Central memory CD8-positive, alpha-beta T cell (primary cell): ENCODE results near the gene PRKN.

Source experiments
- ATAC-seq: fragments of 150-1000 bp; cut with Tn5 transposase; replicated peaks from 2 replicates; pipeline ENCODE4 v1.10.0; 2022; ENCODE audit warnings: mild to moderate bottlenecking, moderate FRiP score, moderate number of reproducible peaks; ENCODE audit not compliant: poor library complexity, severe bottlenecking; ENCODE audit errors: extremely low read depth
- DNase-seq, 2 donors: peaks; one replicate each; pipeline ENCODE4 v3.0.0; 2021; ENCODE audit warnings: low spot score in 2 of 2
- H3K27ac Mint-ChIP-seq: one replicate; pipeline ENCODE4 v1.8.0; 2022; ENCODE audit warnings: low read depth, mild to moderate bottlenecking, moderate library complexity, mixed read lengths
- H3K27me3 Mint-ChIP-seq: one replicate; pipeline ENCODE4 v1.8.0; 2022; ENCODE audit warnings: mixed read lengths
- H3K36me3 Mint-ChIP-seq: one replicate; pipeline ENCODE4 v1.8.0; 2022; ENCODE audit warnings: mild to moderate bottlenecking, moderate library complexity, mixed read lengths; ENCODE audit not compliant: insufficient read depth
- H3K4me1 Mint-ChIP-seq: one replicate; pipeline ENCODE4 v1.8.0; 2022; ENCODE audit warnings: mixed read lengths
- H3K4me3 Mint-ChIP-seq: one replicate; pipeline ENCODE4 v1.8.0; 2022; ENCODE audit warnings: mild to moderate bottlenecking, moderate library complexity, mixed read lengths
- H3K9me3 Mint-ChIP-seq: one replicate; pipeline ENCODE4 v1.8.0; 2022; ENCODE audit warnings: mixed read lengths

Gene PRKN

DNA sequence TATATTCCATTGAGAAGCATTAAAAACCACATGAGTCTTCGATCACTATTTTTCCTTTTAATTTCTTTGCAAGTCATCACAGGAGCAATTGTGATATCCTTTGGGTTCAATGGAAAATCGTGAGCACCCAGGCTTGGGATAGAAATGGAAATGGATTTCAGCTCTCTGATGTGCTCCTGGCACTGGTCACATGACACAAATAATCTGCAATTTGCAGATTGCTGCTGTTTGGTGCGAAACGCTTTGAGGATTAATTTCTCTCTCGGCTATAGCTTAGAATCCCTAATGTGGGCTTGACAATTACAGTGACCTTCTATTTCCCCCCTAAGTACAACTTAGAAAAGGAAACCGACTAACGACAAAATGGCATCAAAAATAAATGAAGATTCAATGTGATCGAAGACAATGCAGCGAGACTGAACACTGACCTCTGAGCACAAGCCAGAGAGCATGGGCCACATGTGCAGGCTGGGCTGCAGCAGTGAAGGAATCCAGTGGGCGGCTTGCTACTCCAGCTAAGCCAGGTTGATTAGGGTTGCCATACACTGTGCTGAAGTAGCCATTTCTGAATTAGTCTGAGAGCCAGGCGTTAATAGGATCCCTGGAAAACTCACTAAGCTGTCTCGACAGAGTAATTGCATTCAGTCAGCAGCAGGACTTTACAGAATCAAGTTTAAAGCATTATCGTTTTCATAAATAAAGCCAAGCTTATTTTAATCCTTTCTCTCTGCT, 1151.9 kb downstream of the PRKN start:
- Mint-ChIP-seq H3K27me3 (no peaks in the 10 kb centered on the region), H3K36me3 (no peaks in the 10 kb centered on the region), H3K4me3 (no peak overlapping the region), H3K27ac (no peak overlapping the region), H3K9me3 (peaks cover 6% of the 10 kb centered on the region), H3K4me1 (no peaks in the 10 kb centered on the region)
- DNase-seq (no peak), ATAC-seq (no peak)

DNA sequence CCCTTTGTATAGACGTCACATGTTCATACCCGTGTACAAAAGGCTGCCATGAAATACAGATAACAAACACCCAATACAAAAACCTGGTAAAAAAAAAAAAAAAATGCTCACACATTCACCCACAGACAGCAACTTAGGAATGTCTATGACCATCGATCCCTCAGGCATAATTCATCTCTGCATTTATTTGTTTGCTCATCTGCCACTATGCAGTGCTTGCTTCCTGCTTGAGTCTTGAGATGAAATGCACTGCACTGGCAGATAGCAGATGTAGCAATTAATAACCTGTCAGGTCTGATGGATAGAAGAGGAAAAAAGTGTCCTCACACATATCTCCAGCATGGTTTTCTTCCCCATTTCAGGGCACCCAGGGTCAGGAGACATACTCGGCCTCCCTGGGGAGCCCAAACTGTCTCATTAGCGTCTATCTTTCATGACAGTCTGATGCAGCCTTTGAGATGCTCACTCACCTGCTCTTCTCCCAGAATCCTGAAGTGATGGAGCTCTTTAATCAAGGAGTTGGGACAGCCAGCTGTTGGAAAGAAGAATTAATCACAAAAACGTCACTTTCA, 1158.6 kb downstream of the PRKN start:
- ATAC-seq (no peak), DNase-seq (no peak)
- Mint-ChIP-seq H3K4me3 (no peak overlapping the region), H3K27me3 (no peaks in the 10 kb centered on the region), H3K27ac (no peak overlapping the region), H3K36me3 (no peaks in the 10 kb centered on the region), H3K4me1 (no peaks in the 10 kb centered on the region), H3K9me3 (peaks cover 4% of the 10 kb centered on the region)

- H3K9me3 Mint-ChIP-seq = no peaks in the 10 kb centered on the region
- no peak overlapping the region for H3K27ac Mint-ChIP-seq
- H3K4me1 Mint-ChIP-seq = no peaks in the 10 kb centered on the region
- H3K36me3 Mint-ChIP-seq = no peaks in the 10 kb centered on the region
- DNase-seq (no peak), ATAC-seq (no peak)
- no peaks in the 10 kb centered on the region for H3K27me3 Mint-ChIP-seq
- H3K4me3 Mint-ChIP-seq = no peak overlapping the region
Measured at GRCh38 chr6:161564952-161565351, 1162.6 kb downstream of the PRKN start.

DNA sequence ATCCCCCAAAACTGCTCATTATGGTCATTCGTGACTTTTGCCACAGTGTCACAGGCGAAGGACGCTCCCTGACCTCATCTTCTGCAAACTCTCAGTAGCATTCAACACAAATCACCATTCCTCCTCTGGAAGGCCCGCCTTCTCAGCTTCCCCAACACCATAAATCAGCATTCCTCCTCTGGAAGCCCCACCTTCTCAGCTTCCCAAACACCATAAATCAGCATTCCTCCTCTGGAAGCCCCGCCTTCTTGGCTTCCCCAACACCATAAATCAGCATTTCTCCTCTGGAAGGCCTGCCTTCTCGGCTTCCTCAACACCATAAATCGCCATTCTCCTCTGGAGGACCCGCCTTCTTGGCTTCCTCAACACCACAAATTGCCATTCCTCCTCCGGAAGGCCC, 1165.7 kb downstream of the PRKN start:
- Mint-ChIP-seq H3K4me3 (no peak overlapping the region), H3K4me1 (no peaks in the 10 kb centered on the region), H3K36me3 (no peaks in the 10 kb centered on the region), H3K9me3 (no peaks in the 10 kb centered on the region), H3K27ac (no peak overlapping the region), H3K27me3 (no peaks in the 10 kb centered on the region)
- ATAC-seq = no peak
- DNase-seq = no peak

GRCh38 chr6:161557333-161558107, 1170.0 kb downstream of the PRKN start:
- Mint-ChIP-seq H3K27ac (no peak overlapping the region), H3K4me3 (no peak overlapping the region), H3K27me3 (no peaks in the 10 kb centered on the region), H3K9me3 (peaks cover 7% of the 10 kb centered on the region), H3K36me3 (peaks cover 1% of the 10 kb centered on the region), H3K4me1 (no peaks in the 10 kb centered on the region)
- no peak for DNase-seq
- ATAC-seq = no peak

DNA sequence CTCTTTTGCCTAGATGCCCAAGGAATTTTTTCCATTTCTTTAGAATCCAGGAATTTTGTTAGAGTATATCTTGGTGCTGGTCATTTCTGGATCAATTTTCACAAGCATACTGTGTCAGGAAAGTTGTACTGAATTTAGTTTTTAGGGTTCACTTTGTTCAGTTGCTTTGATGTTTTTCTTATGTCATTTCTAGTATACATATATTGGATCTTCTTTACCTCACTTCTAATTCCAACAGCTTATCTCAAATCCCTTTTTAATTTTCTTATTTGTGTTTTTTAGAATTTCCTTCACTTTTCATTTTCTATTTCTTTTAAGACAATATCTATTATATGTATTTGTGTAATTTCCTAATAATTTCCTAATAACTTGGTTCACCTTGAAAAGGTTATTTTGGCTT, 1172.7 kb downstream of the PRKN start:
- Mint-ChIP-seq H3K4me3 (no peak overlapping the region), H3K36me3 (peaks cover 1% of the 10 kb centered on the region), H3K9me3 (peaks cover 19% of the 10 kb centered on the region), H3K27ac (no peak overlapping the region), H3K4me1 (no peaks in the 10 kb centered on the region), H3K27me3 (no peaks in the 10 kb centered on the region)
- DNase-seq = no peak
- no peak for ATAC-seq

GRCh38 chr6:161549977-161550655, 1177.5 kb downstream of the PRKN start:
- Mint-ChIP-seq H3K27ac (no peak overlapping the region), H3K4me1 (no peaks in the 10 kb centered on the region), H3K4me3 (no peak overlapping the region), H3K27me3 (no peaks in the 10 kb centered on the region), H3K9me3 (peaks cover 22% of the 10 kb centered on the region), H3K36me3 (peaks cover 1% of the 10 kb centered on the region)
- ATAC-seq (no peak), DNase-seq (no peak)

DNA sequence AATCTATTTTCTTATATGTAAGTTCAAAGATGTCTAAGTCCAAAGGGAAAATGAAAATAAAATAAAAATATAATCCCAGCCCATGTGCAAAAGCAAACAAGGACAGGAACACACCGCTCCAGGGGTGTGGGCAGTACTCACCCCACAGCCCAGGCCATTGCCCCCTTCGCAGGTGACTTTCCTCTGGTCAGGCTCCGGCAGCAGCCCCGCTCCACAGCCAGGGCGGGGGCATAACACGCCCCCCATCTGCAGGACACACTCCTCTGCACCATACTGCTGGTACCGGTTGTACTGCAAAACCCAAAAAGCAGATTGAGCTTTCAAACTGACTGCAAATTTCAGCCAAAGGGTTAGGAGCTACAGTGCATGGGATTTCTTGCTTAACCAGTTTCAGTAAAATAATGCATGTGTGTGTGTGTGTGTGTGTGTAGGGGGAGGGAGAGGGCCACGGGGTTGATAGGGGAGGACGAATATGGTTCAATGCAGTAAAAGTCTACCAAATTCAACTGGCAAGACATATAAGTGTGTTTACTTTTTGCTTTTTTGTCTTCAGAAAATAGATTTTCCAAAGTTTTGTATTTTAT, 1178.8 kb downstream of the PRKN start:
- Mint-ChIP-seq H3K27ac (no peak overlapping the region), H3K4me3 (no peak overlapping the region), H3K9me3 (peaks cover 22% of the 10 kb centered on the region), H3K27me3 (no peaks in the 10 kb centered on the region), H3K36me3 (peaks cover 1% of the 10 kb centered on the region), H3K4me1 (no peaks in the 10 kb centered on the region)
- DNase-seq (no peak), ATAC-seq (no peak)

- ATAC-seq (no peak), DNase-seq (no peak)
- Mint-ChIP-seq H3K27ac (no peak overlapping the region), H3K27me3 (no peaks in the 10 kb centered on the region), H3K4me3 (no peak overlapping the region), H3K36me3 (no peaks in the 10 kb centered on the region), H3K4me1 (no peaks in the 10 kb centered on the region), H3K9me3 (peaks cover 15% of the 10 kb centered on the region)
Measured at GRCh38 chr6:161547617-161548016, 1179.9 kb downstream of the PRKN start.

DNA sequence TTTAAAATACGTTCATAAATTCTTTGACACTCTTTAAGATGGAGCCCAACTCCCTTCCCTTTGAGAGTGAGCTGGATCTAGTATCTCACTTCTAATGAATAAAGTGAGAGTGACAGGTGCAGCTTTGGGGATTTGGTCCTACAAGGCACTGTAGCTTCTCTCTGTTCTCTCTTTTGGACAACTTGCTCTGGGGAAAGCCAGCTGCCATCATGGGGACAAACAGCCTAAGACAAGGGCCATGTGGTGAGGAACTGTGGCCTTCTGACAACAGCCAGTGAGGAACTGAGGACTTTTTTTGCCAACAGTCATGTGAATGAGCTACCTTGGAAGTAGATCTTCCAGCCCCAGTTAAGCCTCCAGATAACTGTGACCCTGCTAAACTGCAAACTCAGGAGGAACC, 1180.9 kb downstream of the PRKN start:
- peaks cover 13% of the 10 kb centered on the region for H3K9me3 Mint-ChIP-seq
- no peaks in the 10 kb centered on the region for H3K4me1 Mint-ChIP-seq
- no peak overlapping the region for H3K4me3 Mint-ChIP-seq
- no peaks in the 10 kb centered on the region for H3K36me3 Mint-ChIP-seq
- ATAC-seq = no peak
- H3K27ac Mint-ChIP-seq = no peak overlapping the region
- no peak for DNase-seq
- H3K27me3 Mint-ChIP-seq = no peaks in the 10 kb centered on the region

GRCh38 chr6:161545741-161546140, 1181.8 kb downstream of the PRKN start:
- no peak overlapping the region for H3K4me3 Mint-ChIP-seq
- no peak overlapping the region for H3K27ac Mint-ChIP-seq
- no peaks in the 10 kb centered on the region for H3K36me3 Mint-ChIP-seq
- H3K9me3 Mint-ChIP-seq = peaks cover 10% of the 10 kb centered on the region
- no peaks in the 10 kb centered on the region for H3K27me3 Mint-ChIP-seq
- H3K4me1 Mint-ChIP-seq = no peaks in the 10 kb centered on the region
- DNase-seq (no peak), ATAC-seq (no peak)

DNA sequence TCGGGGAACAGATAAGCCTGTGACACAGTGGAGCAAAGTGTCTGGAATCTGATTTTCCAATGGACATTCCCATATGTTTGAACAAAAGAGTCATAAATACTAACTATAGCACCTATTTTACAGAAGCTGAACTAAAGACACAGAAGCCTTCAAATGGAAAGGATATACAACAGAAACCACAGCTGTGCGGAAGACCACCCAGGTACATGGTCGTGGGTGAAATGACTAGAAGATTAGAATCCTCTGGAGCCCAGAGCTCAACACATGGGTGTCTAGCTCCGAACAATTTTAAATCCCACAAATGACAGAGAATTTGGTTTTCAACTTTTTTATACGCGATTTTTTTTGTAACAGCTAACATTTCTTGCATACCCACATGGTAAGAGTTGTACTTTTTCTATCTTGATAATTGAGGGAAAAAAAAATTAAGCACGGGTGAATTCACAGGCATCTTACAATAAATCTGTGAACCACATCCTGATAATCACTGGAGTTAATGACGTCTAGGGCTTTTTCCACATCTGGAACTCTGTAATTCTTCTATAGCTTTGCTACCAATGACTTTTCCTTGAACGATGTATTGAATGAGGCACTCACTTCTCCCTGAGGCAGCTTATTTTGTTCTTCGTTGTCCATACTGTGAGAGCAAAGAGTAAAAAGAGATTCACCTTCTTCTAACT, 1182.6 kb downstream of the PRKN start:
- Mint-ChIP-seq H3K4me3 (no peak overlapping the region), H3K9me3 (peaks cover 3% of the 10 kb centered on the region), H3K4me1 (no peaks in the 10 kb centered on the region), H3K36me3 (no peaks in the 10 kb centered on the region), H3K27ac (no peak overlapping the region), H3K27me3 (no peaks in the 10 kb centered on the region)
- no peak for ATAC-seq
- DNase-seq = no peak
